ENCODE results near the gene HOXB6.

HOXB6 gene

GRCh38 chr17:48546924-48547807 is 57.6 kb downstream of the HOXB6 start:
- Histone ChIP-seq H3K27me3 (replicated peaks in 2 of 5; ENCODE audit: control insufficient read depth in 4 of 5, insufficient read depth in 5 of 5, low read length in 4 of 5) (no peaks in the 10 kb centered on the region), H3K4me1 (ENCODE audit: control extremely low read depth in 1 of 4, control insufficient read depth in 4 of 4, insufficient read depth in 4 of 4, low read length in 3 of 4) (peaks cover 22 to 60% (median 48%) of the 10 kb centered on the region in 4 experiments)
- POLR2A ChIA-PET, result interaction anchor here (0.5 to 1.4 kb wide), 10 partner anchors 10 to 665 kb away, joined by 3 to 7 read pairs (median 3); no protein-coding TSS in a partner anchor

GRCh38 chr17:48546137-48546923 is 58.5 kb downstream of the HOXB6 start:
- POLR2A ChIA-PET, result interaction anchor here (0.6 to 1.4 kb wide), 9 partner anchors 10 to 563 kb away, joined by 3 to 7 read pairs (median 3); no protein-coding TSS in a partner anchor
- WGBS (ENCODE audit: insufficient coverage), result 38% methylated on average over 4 of the region's 10 CpGs
- DNase-seq, result no peak
- Histone ChIP-seq H3K36me3 (ENCODE audit: control insufficient read depth in 4 of 4, insufficient read depth in 4 of 4, low read length in 3 of 4) (peaks cover 2 to 23% (median 11%) of the 10 kb centered on the region in 4 experiments), H3K9me3 (ENCODE audit: control extremely low read depth in 1 of 5, control insufficient read depth in 4 of 5, insufficient read depth in 2 of 5, low read depth in 1 of 5, low read length in 4 of 5) (no peaks in the 10 kb centered on the region), H3K4me3 (ENCODE audit: control insufficient read depth in 1 of 7, extremely low read depth in 1 of 7, insufficient read depth in 4 of 7, low read depth in 2 of 7, low read length in 6 of 7) (peak overlapping the region in 5 of 7 experiments; percentile 32 to 68 (median 45)), H3K27me3 (replicated peaks in 2 of 5; ENCODE audit: control insufficient read depth in 4 of 5, insufficient read depth in 5 of 5, low read length in 4 of 5) (no peaks in the 10 kb centered on the region), H3K4me1 (ENCODE audit: control extremely low read depth in 1 of 4, control insufficient read depth in 4 of 4, insufficient read depth in 4 of 4, low read length in 3 of 4) (peaks cover 22 to 67% (median 53%) of the 10 kb centered on the region in 4 experiments), H3K27ac (ENCODE audit: insufficient read depth in 1 of 2, low read depth in 1 of 2, low read length in 2 of 2, poor library complexity in 1 of 2, severe bottlenecking in 2 of 2) (peak overlapping the region; percentile 21 to 95)
- CTCF ChIA-PET, result interaction anchor here (0.5 to 3.6 kb wide), 10 partner anchors 11 to 62 kb away, joined by 3 to 16 read pairs (median 5); no protein-coding TSS in a partner anchor

More at GRCh38 chr17:48546924-48547807, 57.6 kb downstream of the HOXB6 start:
- Histone ChIP-seq H3K9me3 (ENCODE audit: control extremely low read depth in 1 of 5, control insufficient read depth in 4 of 5, insufficient read depth in 2 of 5, low read depth in 1 of 5, low read length in 4 of 5) (no peaks in the 10 kb centered on the region), H3K4me3 (ENCODE audit: control insufficient read depth in 1 of 7, extremely low read depth in 1 of 7, insufficient read depth in 4 of 7, low read depth in 2 of 7, low read length in 6 of 7) (peak overlapping the region in 5 of 7 experiments; percentile 32 to 68 (median 49)), H3K27ac (ENCODE audit: insufficient read depth in 1 of 2, low read depth in 1 of 2, low read length in 2 of 2, poor library complexity in 1 of 2, severe bottlenecking in 2 of 2) (peak overlapping the region; percentile 21 to 95), H3K36me3 (ENCODE audit: control insufficient read depth in 4 of 4, insufficient read depth in 4 of 4, low read length in 3 of 4) (peaks cover 2 to 31% (median 19%) of the 10 kb centered on the region in 4 experiments)
- peak; percentile 82 to 97 (median 94) for DNase-seq
- CTCF ChIA-PET, result interaction anchor here (0.6 to 3.6 kb wide), 15 partner anchors 10 to 282 kb away, joined by 3 to 16 read pairs (median 3); no protein-coding TSS in a partner anchor
- whole genome bisulfite sequencing (ENCODE audit: insufficient coverage), result 5% methylated on average over 6 of the region's 10 CpGs

Data from common myeloid progenitor, CD34-positive (primary cell).